GM18498 (cell line): Measurements from ENCODE around the gene COL6A1.

Experiments
- ATAC-seq: cut with Tn5 transposase; IDR thresholded peaks from one replicate; pipeline ENCODE4 v1.9.1; 2021; ENCODE audit warnings: mild to moderate bottlenecking, moderate library complexity; ENCODE audit not compliant: unreplicated experiment

The COL6A1 gene, protein sequence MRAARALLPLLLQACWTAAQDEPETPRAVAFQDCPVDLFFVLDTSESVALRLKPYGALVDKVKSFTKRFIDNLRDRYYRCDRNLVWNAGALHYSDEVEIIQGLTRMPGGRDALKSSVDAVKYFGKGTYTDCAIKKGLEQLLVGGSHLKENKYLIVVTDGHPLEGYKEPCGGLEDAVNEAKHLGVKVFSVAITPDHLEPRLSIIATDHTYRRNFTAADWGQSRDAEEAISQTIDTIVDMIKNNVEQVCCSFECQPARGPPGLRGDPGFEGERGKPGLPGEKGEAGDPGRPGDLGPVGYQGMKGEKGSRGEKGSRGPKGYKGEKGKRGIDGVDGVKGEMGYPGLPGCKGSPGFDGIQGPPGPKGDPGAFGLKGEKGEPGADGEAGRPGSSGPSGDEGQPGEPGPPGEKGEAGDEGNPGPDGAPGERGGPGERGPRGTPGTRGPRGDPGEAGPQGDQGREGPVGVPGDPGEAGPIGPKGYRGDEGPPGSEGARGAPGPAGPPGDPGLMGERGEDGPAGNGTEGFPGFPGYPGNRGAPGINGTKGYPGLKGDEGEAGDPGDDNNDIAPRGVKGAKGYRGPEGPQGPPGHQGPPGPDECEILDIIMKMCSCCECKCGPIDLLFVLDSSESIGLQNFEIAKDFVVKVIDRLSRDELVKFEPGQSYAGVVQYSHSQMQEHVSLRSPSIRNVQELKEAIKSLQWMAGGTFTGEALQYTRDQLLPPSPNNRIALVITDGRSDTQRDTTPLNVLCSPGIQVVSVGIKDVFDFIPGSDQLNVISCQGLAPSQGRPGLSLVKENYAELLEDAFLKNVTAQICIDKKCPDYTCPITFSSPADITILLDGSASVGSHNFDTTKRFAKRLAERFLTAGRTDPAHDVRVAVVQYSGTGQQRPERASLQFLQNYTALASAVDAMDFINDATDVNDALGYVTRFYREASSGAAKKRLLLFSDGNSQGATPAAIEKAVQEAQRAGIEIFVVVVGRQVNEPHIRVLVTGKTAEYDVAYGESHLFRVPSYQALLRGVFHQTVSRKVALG

GRCh38 chr21:45981151-45982091 is at the start of gene COL6A1:
TSS of gene COL6A1 (plus strand) at chr21:45981770. CDS start at chr21:45981851, 81 bp downstream.
- ATAC-seq, result no peak

DNA sequence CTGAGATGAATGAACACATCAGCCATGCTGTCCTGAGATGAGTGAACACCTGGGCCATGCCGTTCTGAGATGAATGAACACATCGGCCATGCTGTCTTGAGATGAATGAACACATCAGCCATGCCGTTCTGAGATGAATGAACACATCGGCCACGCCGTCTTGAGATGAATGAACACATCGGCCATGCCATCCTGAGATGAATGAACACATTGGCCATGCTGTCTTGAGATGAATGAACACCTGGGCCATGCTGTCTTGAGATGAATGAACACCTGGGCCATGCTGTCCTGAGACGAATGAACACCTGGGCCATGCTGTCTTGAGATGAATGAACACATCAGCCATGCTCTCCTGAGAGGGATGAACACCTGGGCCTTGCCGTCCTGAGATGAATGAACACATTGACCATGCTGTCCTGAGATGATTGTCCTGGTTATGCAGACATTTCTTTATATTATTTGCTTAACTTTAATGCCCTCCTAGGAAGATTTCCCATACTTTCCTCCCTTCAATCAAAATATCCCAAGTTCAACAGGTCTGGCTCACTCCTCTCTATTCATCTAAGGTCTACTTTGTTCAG is 48.6 kb upstream of the COL6A1 start:
- no peak for ATAC-seq

- no peak for ATAC-seq
Measured at GRCh38 chr21:45934085-45934484, 47.5 kb upstream of the COL6A1 start.

DNA sequence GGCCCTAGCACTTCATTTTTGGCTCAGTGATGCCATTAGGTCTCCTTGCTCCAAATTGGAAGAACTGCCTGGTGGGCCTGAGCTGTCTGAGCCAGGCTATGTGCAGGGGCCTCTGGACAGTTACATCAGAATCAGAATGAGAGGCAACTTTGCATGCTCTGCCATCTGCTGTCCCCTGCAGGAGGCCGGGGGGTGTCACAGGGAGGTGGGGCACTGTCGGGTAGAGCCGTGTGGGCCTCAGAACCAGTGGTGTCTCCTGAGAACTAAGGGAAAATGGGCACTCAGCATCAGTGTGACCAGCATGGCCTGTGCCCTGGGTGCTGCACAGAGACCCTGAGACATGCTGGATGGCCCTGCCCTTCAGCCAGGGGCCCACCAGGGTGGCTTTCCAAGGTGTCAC is 47.0 kb upstream of the COL6A1 start:
- ATAC-seq, result no peak

DNA sequence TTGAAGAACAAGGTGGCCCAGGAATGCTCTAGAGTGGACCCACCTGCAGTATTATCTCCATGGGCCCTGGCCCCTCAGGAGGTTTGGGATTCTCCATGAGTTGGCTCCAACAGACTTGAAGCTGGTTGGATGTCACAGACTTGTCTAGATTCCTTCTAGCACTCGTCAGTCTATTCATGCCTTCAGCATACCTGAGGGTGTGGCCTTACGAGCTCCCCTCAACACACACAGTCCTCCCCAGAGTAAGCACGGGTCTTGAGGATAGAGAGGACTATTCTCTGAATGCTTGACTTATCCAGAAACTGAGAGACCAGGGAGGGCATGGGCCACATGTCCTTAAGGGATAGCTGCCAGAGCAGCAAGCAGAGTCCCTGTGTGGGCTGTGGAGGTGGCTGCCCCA is 45.9 kb upstream of the COL6A1 start:
- no peak for ATAC-seq

DNA sequence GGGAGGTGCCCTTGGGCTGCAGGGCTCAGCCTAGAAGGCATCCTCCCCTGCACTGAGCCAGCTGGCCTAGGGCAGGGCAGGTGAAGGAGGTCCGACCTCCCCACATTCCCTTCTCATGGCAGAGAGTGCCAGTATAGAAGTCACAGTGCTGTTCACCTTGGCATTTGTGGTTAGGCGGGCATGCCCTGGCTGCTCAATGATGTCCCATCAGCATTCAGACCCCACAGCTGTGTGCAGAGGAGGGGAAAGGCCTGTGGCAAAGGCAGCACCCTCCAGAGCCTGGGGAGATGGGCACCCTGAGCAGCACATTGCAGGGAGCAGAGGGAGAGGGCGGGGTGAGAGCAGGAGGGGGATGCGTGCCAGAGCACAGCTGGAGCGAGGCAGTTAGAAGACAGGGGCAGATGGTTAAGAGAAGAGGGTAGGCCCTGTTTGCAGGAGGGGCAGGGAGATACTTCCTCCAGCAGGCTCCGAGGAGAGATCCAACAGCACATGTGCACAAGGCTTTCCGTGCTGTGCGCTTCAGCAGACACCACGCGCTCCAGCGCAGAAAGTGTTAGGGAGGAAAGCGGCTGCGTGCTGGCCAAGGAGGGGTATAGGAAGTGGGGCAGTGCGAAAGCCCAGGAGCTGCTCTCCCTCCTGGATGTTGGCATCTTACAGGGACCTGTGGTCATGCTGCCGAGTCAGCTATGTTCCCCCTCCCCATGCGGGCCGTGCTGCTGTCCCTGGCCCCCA is 43.7 kb upstream of the COL6A1 start:
- ATAC-seq, result no peak

GRCh38 chr21:45938453-45938755 is 43.2 kb upstream of the COL6A1 start:
- no peak for ATAC-seq

GRCh38 chr21:45938811-45939520 is 42.6 kb upstream of the COL6A1 start:
- no peak for ATAC-seq

GRCh38 chr21:45939521-45940045 is 42.0 kb upstream of the COL6A1 start:
- ATAC-seq, result no peak

DNA sequence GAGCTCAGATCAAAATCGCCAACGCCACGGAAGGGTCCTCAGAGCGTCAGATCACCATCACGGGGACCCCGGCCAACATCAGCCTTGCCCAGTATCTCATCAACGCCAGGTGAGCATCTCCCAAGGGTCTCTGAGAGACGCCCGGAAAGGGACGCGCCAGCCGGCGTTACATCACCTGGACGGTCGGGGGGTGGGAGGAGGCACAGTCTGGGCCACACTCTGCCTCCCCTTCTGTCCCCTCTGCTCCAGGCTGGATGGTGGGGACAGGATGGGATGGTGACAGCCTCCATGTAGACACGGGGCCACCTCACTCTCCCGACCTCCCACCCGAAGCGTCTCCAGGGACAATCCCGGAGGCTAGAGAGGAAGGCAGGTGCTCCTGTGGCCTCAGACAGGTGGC is 41.5 kb upstream of the COL6A1 start:
- ATAC-seq, result no peak

DNA sequence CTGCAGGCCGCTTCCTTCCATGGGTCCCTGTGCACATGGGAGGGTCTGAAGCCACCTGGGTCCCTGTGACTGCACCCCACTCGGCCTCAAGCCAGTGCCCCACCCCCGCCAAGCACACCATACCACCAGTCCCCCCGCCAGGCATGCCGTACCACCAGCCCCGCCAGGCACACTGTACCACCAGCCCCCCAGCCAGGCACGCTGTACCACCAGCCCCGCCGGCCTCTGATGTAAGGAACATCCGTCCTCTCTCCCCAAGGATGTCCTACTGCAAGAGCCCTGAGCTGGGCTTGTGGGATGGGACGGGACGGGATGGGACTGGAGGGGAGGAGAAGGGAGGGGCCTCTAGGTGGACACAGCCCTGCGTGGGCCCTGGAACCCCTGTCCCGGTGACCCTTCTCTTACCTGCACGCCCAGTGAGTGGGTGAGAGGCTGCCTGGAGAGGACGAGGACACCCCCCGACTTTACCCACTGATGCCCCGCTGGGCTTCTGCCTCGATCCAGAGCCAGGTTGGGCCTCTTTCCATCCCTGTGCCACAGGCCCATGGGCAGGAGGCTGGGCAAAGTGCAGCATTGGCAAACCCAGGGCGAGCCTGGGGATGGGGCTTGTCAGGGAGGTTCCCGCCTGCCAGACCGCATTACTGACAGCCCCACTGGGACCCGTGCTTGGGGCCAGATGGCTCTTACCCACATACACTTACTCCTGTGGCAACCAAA is 40.8 kb upstream of the COL6A1 start:
- ATAC-seq, result no peak

GRCh38 chr21:45941338-45941710 is 40.2 kb upstream of the COL6A1 start:
- ATAC-seq, result no peak

GRCh38 chr21:45941717-45942546 is 39.6 kb upstream of the COL6A1 start:
- ATAC-seq, result no peak

DNA sequence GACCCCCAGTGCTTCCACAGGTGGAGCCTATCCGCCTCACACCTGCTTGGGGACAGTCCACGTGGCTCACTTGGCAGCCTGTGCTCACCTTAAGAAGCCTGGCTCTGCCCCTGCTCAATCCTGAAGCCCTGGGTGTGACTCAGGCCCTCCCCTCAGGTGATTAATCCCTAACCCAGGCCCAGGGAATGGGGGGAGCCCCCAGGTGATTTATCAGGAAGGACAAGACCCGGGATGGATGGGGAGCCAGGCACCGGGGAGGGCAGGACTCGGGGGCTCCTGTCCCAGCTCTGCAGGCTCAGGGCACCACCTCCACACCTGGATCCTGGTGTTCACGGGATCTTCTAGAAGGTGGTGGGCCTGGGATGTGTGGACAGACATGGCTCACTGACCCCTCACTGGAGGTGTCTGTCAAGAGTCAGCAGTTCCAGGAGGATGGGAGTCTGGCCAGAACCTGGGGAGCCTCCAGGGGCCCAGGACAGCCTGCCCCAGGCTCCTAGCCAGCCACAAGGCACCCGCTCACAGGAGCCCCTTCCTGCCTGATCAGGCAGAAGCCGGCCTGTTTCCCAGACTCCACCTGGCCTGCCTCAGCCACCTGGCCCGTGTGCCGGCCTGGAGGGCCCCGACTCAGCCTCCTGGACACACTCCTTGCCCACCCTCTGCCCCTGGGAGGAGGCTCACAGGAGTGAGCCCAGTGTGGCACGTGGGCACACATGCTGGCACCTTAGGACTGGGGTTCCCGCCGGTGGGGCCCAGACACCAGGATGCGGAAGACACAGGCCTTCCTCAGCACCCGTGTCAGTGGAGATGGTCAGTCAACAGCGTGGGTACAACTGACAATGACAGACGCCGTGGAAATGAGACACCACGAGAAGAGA is 38.6 kb upstream of the COL6A1 start:
- no peak for ATAC-seq

DNA sequence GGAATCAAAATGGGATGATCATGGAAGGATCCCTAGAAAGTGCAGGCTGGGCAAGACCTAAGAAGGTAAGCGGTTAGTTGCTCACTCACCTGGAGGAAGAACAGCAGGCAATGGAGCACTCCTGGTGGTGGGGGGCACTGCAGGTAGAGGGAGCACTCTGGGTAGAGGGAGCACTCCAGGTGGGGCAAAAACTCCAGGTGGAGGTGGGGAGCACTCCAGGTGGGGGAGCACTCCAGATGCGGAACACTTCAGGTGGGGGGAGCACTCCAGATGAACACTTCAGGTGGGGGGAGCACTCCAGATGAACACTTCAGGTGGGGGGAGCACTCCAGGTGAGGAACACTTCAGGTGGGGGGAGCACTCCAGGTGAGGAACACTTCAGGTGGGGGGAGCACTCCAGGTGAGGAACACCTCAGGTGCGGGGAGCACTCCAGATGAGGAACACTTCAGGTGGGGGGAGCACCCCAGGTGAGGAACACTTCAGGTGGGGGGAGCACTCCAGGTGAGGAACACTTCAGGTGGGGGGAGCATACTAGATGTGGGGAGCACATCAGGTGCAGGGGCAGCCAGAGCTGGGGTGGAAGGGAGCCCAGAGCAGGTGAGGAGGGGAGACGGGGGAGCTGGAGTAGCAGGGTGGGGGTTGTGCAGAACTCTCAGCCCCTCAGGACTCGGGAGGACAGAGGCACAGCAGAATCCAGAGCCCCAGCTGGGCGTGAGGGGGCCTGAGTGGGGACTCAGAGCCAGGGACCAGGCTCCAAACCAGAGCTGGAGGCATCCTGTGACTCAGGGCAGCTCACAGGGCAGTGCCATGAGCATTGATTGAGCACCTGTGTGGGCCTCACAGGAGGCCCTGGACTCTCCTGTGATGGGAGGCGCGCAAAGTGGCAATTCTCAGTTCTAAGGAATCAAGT is 37.7 kb upstream of the COL6A1 start:
- ATAC-seq, result no peak
